GM04503 (cell line): Measurements from ENCODE around the gene SRSF11.

Experiments used
- DNase-seq: peaks from one replicate; pipeline ENCODE4 v3.0.0-alpha.2; 2012; ENCODE audit warnings: low read depth

The SRSF11 gene

GRCh38 chr1:70222716-70223235, 1.6 kb downstream of the SRSF11 start:
- DNase-seq, result no peak

- DNase-seq, result no peak
These were observed 3.8 kb downstream of the SRSF11 start for GRCh38 chr1:70224954-70225353.

GRCh38 chr1:70227439-70227838, 6.3 kb downstream of the SRSF11 start:
- DNase-seq, result no peak

GRCh38 chr1:70228670-70229069, 7.5 kb downstream of the SRSF11 start:
- no peak for DNase-seq

- no peak for DNase-seq
These were observed 10.3 kb downstream of the SRSF11 start for GRCh38 chr1:70231475-70231874.

- no peak for DNase-seq
These were observed 13.6 kb downstream of the SRSF11 start for GRCh38 chr1:70234733-70235132.

GRCh38 chr1:70239940-70240339, 18.8 kb downstream of the SRSF11 start:
- no peak for DNase-seq

- DNase-seq, result no peak
These were observed 25.9 kb downstream of the SRSF11 start for GRCh38 chr1:70247122-70247521.

GRCh38 chr1:70247768-70248167, 26.6 kb downstream of the SRSF11 start:
- no peak for DNase-seq

GRCh38 chr1:70248729-70249128, 27.5 kb downstream of the SRSF11 start:
- DNase-seq, result no peak

- no peak for DNase-seq
These were observed 35.5 kb downstream of the SRSF11 start for GRCh38 chr1:70256664-70257063.

GRCh38 chr1:70264839-70265238, 43.7 kb downstream of the SRSF11 start:
- no peak for DNase-seq

GRCh38 chr1:70265946-70266345, 44.8 kb downstream of the SRSF11 start:
- no peak for DNase-seq

GRCh38 chr1:70277875-70278274, 56.7 kb downstream of the SRSF11 start:
- no peak for DNase-seq

- no peak for DNase-seq
These were observed 57.5 kb downstream of the SRSF11 start for GRCh38 chr1:70278710-70279109.

GRCh38 chr1:70284366-70284765, 63.2 kb downstream of the SRSF11 start:
- no peak for DNase-seq

- no peak for DNase-seq
These were observed 65.3 kb downstream of the SRSF11 start for GRCh38 chr1:70286453-70286852.

GRCh38 chr1:70288166-70288565, 67.0 kb downstream of the SRSF11 start:
- no peak for DNase-seq

GRCh38 chr1:70290218-70290617, 69.0 kb downstream of the SRSF11 start:
- no peak for DNase-seq

- DNase-seq, result no peak
These were observed 72.1 kb downstream of the SRSF11 start for GRCh38 chr1:70293186-70293843.

- DNase-seq, result no peak
These were observed 74.6 kb downstream of the SRSF11 start for GRCh38 chr1:70295749-70296148.

GRCh38 chr1:70299472-70299871, 78.3 kb downstream of the SRSF11 start:
- DNase-seq, result no peak
